KG1 (cell line): ENCODE results near the gene HDAC1.
"Not testable (repeated sequence)": the region's sequence is repeated elsewhere in the genome, so short reads cannot be mapped to it uniquely, and the experiment has no call there.

ENCODE experiments used
- DNase-seq: peaks from one replicate; lab custom pipeline; 2025; lab: John Stamatoyannopoulos, UW

HDAC1 gene

DNA sequence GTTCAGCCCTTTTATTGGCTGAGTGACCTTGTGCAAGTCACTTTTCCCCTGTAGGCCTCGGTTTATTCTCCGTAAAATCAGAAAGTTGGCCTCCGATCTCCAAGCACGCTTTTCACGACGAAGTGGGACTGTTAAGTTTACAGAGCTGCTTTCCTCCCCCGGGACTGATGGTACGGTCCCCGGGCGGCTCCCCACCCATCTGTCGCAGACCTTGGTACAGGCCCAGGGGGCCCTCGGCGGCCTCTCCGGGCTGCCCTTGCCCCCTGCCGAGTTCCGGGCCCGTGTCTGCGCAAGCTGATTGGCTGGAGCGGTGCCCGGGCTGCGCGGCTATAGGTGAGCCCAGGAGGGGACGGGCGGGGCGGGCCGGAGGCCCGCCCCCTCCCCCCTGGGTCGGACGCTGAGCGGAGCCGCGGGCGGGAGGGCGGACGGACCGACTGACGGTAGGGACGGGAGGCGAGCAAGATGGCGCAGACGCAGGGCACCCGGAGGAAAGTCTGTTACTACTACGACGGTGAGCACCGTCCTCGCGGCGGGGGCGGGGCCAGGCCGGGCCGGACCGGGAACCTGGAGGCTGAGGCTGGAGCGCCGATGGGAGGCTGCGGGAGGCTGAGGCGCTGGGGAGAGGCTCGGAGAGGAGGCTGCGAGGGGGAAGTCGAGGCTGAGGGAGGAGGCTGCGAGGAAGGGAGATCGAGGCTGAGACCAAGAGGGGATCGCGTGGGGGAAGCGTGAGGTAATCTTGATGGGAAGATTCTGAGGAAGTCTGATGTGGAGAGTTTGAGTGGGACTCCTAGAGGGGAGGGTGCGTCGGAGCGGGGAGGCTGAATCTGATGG lies at the start of gene HDAC1:
HDAC1 (plus strand) TSS at position 376 of the 831 bp plus-strand sequence; CDS start at position 463, 87 bp downstream.
- DNase-seq, result peak; percentile 92

DNA sequence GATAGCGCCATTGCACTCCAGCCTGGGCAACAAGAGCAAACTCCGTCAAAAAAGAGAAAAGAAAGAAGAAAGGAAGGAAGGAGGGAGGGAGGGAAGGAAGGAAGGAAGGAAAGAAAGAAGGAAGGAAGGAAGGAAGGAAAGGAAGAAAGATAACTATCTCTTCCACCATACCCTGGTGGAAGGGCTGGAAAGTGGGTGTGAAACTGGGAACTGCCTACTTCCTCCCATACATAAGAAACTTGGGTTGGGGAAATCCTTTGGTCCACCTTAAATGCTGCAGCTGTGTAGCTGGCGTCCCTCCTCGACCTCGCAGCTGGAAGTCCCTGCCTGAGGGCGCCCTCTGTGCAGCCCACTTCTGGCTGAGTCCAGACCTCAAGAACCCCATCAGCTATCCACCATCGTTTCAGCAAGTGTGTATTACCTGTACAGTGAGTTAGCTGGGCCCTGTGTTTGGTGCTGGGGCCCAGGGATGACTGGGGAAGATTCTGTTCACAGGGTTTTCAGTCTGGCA lies 49.5 kb upstream of the HDAC1 start:
- no peak for DNase-seq

DNA sequence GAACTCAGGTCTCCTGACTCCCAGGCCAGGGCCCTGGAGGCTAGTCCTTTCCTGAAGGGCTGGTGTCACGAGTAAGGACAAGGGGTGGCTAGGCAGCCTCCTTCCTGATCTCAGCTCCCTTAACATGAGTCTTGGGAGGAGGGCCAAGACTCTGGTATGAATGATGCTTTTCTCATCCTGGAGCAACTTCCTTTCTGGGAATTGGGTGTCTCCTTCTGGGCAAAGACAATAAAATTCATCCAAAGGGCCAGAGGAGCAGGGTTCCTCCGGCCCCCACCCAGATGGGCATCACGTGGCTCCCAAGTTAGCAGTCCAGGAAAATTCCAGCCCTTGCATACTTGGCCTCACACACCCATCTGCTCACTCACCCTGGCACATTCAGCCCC lies 45.0 kb upstream of the HDAC1 start, which contains the start of gene FAM167B:
FAM167B (plus strand) TSS at position 335 of the 386 bp plus-strand sequence. CDS start 200 bp downstream, outside the sequence.
- DNase-seq, result no peak

DNA sequence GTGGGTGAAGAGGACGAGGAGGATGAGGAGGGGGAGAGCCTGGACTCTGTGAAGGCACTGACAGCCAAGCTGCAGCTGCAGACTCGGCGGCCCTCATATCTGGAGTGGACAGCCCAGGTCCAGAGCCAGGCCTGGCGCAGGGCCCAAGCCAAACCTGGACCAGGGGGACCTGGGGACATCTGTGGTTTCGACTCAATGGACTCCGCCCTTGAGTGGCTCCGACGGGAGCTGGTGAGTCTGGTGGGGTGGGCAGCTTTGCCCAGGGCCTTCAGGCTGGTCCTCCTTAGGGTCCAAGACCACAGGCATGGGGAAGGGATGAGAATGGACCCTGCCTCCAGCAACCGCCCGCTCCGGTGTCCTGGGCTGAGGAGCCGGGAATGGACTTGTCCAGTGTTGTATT lies 44.4 kb upstream of the HDAC1 start:
- no peak for DNase-seq

DNA sequence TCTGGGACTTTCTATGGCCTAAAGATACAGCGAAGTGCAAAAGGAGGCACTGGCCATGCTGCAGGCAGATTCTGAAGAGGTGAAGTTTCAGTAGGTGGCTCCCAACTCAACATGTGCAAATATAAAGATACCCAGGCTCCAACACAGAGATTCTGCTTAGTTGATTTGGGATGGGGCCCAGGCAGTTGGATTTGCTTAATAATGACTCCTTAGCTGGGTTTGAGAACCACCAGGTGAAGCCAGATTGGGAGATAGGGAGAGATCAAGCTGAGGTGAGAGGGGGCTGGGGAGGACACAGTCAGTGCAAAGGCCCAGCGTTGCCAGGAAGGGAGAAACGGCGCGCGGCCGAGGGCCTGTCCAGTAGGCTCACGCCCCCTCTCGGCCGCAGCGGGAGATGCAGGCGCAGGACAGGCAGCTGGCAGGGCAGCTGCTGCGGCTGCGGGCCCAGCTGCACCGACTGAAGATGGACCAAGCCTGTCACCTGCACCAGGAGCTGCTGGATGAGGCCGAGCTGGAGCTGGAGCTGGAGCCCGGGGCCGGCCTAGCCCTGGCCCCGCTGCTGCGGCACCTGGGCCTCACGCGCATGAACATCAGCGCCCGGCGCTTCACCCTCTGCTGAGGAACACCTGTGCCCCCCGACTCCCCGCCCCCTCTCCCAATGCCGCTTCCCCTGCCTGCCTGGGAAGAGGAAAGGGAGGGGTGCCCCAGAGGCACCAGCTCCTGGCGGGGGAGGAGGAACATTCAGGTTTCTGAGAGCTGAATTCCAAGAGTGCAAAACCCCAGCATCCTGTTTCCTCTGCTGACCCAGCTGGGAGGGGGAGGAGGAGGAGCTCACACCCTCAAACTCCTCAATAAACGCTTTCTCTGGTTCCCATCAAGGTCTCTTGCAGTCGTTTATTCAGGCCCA lies 43.6 kb upstream of the HDAC1 start:
- DNase-seq, result no peak

DNA sequence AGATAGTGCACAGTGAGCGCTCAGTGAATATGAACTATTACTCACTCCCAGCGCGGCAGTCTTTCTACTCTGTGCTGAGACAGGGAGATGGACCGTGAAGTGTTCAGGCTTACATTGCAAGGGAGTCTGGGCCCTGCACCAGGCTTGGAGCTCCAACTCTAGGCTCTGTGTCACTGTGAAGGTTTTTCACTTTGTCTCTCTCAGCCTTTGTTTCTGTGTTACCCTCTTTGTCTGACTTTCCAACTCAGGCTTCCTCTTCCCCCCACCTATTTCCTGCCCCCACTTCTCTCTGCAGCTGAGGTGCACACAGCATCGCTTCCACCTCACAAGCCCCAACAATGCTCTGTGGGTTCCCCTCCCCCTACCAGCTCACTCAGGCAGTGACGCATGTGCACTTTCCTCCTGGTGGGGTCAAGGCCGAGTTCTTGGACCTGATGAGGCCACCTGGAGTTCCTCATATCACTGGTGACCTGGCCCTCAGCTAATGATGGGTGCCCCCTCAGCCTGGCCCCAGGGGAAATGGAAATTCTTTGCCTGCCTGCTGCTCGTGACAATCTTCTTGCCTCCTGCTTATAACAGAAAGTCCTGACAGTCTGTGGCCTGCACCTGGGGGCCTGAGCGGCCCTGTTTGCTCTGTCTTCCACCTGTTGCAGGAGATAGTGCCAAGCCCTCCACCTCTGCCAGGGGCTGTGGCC lies 41.9 kb upstream of the HDAC1 start:
- DNase-seq, result peak; percentile 68

DNA sequence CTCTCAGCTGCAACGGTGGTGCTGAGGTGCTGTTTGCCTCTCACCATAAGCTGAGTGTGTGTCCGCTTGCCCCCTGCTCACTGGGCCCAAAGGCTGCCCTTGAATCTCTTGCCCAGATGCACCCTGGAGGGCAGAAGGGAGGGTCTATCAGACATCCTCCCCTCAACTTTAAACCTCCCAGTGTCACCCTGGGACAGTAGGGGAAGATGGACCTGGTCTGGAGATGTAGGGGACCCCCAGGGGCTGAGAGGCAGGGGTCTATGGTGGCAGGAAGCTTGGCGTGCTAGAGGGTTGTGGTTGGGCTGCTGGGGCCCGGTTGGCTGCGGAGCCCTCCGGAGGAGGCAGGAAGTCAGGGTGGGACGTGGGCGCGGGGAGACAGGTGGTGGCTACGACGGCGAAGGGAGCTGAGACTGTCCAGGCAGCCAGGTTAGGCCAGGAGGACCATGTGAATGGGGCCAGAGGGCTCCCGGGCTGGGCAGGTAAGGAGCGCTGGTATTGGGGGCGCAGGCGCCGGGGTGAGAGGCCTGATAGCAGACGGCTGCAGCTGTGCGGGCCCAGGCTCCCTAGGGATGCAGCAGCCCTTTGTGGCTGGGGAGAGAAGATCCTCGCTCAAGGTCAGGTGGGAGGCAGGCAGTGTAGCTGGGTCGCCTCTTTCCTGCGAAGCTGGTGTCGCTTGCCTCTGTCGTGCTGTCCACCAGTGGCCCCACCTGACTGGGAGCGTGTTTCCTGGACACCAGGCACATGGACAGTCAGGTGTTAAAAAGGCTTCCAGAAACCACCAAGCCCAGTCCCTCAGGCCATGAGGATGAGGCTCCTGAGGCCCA lies 40.8 kb upstream of the HDAC1 start, which contains the start of gene LCK:
LCK (plus strand) TSS at position 373 of the 824 bp plus-strand sequence. CDS start 23,065 bp downstream, outside the sequence.
- DNase-seq, result no peak

DNA sequence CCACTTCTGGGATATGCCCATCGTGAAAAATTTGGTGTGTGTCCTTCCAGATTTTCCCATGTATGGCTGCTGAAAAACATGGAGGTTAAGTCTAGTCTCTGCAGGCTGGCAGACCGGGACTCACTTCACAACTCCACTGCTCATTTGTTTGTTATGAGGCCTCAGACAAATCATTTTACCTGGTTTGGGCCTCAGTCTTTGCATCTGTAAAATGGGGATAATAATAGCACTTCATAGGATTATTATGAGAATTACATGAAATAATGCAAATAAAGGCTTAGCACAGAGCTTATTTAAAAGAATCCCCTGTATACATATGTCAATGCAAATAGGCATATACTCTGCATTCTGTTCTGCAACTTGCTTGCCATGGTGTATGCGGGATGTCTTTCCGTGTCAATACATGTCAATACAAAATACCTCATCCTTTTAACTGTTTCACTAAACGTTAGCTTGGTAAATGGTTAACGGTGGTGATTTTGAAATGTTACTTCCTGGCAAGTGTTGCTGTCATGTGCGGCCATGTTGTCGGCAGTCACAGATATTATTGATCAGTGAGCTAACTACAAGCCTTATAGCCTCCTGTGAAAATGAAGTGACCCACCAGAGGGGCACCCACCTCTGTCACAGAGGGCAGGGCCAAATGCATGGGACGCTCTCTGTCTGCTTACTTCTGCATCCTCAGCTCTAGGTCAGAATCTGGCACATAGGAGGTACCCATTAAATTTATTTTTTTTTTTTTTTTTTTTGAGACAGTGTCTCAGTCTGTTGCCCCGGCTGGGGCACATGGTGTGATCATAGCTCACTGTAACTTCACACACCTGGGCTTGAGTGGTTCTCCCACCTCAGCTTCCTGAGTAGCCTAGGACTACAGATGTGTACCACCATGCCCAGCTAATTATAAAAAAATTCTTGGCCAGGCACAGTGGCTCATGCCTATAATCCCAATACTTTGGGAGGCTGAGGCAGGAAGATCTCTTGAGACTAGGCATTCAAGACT lies 36.5 kb upstream of the HDAC1 start:
- DNase-seq, result no peak

DNA sequence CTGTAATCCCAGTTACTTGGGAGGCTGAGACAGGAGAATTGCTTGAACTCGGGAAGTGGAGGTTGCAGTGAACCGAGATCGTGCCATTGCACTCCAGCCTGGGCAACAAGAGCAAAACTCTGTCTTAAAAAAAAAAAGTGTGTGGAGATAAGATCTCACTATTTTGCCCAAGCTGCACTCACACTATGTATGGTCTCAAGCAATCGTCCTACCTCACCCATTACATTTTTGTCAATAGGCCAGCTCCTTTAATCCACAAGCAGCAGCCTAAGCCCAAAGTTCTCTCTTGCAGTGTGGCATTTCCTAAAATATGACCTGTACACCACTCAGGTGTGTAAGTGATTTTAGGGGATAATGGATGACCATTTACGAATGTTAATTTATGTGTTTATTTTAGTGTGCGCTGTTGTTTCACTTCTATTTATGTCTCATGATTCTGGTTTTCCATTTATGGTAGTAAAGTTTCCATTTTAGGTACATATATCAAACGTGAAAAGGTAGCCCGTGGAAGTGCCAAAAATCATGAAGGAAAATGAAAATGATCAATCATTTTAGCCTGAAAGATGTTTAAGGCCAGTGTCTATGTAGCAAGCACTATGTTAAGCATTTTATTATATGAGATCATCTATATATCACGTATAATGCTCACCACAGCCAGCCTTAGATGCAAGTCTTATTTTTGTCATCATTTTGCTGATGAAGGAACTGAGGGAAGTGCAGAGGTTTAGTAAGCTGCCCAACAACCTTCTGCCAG lies 35.2 kb upstream of the HDAC1 start:
- no peak for DNase-seq

DNA sequence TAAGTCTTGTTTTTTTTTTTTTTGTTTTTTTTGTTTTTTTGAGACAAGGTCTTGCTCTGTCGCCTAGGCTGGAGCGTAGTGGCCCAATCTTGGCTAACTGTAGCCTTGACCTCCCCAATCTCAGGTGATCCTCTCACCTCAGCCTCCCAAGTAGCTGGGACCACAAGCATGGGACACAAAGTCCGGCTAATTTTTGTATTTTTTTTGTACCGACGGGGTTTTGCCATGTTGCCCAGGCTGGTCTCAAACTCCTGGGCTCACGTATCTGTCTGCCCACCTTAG lies 34.7 kb upstream of the HDAC1 start:
- no peak for DNase-seq

DNA sequence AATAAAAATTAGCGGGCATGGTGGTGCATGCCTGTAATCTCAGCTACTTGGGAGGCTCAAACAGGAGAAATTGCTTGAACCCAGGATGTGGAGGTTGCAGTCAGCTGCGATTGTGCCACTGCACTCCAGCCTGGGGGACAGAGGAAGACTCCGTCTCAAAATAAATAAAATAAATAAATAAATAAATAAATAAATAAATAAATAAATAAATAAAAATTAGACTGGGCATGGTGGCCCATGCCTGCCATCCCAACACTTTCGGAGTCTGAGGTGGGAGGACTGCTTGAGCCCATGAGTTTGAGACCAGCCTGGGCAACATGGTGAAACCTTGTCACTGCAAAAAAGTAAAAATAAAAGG lies 28.7 kb upstream of the HDAC1 start:
- DNase-seq, result not testable (repeated sequence)

DNA sequence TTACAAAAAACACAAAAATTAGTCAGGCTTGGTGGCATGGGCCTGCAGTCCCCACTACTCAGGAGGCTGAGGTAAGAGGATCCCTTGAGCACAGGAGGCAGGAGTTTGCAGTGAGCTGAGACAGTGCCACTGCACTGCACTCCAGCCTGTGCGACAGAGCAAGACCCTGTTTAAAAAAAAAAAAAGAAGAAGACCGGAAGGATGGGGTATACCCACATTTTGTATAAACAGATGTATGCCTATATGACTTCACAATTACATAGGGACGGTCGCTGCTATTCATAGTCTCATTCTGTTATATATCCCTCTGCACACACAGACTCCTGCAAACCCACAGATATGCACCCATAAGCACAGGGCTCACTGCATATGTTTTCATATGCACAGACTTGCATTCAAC lies 28.1 kb upstream of the HDAC1 start:
- DNase-seq, result no peak

DNA sequence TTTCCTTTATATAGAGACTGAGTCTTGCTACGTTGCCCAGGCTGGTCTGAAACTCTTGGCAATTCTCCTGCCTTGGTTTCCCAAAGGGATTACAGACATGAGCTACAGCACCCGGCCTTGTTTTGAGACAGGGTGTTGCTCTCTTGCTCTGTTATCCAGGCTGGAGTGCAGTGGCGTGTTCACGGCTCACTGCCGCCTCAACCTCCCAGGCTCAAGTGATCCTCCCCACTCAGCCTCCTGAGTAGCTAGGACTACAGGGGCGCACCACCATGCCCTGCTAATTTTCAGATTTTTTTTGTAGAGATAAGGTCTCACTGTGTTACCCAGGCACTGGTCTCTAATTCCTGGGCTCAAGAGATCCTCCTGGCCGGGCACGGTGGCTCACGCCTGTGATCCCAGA lies 26.0 kb upstream of the HDAC1 start:
- no peak for DNase-seq

DNA sequence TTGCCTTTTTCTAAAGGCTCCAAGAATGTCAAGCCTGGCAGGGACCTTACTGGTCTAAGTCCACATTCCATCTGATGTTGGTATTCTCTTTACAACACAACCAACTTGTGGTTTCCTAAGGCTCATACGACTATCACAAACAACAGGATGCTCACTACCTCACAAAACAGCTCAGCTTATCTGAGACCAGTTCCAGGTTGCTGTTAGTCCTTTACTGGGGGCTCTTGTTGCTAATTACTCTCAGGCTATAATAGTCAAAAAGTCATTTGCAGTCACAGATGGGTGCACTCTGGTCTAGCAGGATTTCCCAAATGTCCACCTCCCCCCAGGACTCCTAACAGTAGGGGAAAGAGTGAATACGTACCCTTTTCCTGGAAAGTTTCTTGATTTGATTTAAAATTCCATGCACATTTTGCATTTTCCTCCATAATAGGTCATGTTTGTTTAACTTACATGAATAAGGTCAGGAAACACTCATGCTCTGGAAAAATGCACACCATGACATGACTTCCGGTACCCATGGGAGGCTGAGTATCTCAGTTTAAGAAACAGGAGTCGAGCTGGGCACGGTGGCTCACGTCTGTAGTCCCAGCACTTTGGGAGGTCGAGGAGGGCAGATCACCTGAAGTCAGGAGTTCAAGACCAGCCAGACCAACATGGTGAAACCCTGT lies 24.8 kb upstream of the HDAC1 start:
- no peak for DNase-seq

DNA sequence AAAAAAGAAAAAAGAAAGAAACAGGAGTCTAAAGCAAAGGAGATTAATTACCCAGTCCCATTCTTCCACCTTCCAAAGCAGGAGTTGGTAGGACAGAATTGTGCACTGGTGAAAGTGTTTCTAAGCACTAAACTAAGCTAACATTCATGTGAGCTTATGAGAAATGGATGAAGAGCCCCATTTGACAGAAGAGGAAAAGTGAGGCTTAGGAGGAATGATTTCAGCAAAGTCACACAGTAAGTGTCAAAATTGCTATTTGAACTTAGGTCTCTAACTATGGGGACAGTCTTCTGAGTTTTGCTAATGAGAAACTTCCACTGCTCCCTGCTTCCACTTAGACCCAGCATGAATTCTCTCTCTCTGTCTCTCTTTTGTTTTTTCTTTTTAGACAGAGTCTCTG lies 22.1 kb upstream of the HDAC1 start:
- no peak for DNase-seq

DNA sequence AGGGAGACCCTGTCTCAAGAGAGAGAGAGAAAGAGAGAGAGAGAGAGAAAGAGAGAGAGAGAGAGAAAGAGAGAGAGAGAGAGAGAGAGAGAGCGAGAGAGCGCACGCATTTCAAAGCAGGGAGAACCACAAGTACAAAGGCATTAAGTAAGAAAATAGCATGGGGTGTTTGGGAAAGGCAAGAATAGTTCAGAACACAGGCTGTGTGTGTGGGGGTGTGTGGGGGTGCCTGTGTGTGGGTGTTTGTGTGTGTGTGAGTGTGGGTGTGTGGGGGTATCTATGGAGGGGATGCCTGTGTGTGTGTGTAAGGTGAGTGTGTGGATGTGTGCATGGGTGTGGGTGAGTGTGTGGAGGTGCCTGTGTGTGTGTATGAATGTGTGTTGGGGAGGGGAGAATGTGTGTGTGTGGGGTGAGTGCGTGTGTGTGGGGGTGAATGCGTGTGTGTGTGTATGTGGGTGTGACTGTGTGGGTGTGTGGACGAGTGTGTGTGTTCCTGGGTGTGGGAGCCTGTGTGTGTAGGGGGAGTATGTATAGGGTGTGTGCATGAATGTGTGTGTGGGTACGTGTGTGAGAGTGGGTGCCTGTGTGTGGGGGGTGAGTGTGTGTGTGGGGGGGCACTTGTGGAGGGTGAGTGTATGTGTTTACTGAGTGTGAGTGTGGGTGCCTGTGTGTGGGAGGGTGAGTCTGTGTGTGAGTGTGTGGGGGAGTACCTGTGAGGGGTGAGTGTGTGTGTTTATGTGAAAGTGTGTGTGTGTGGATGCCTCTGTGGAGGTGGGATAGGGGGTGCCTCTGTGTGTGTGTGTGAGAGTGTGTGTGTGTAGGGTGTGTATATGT lies 19.1 kb upstream of the HDAC1 start:
- no peak for DNase-seq

DNA sequence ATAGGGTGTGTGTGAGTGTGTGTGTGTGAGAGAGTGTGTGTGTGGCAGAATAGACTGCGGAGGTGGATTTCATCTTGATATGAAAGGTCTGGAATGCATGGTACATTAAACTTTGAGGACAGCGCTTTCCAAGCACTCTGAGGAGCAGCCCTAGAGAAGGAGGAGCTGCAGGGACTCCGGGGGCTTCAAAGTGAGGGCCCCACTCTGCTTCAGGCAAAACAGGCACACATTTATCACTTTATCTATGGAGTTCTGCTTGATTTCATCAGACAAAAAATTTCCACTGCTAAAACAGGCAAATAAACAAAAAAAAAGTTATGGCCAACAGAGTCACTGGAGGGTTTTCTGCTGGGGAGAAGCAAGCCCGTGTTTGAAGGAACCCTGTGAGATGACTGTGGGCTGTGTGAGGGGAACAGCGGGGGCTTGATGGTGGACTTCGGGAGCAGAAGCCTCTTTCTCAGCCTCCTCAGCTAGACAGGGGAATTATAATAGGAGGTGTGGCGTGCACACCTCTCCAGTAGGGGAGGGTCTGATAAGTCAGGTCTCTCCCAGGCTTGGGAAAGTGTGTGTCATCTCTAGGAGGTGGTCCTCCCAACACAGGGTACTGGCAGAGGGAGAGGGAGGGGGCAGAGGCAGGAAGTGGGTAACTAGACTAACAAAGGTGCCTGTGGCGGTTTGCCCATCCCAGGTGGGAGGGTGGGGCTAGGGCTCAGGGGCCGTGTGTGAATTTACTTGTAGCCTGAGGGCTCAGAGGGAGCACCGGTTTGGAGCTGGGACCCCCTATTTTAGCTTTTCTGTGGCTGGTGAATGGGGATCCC lies 18.3 kb upstream of the HDAC1 start:
- no peak for DNase-seq
